Measurements from ENCODE around the gene FAM53A. TPM values are rescaled to one million over a fixed set of nuclear protein-coding genes. Genes with fewer than 3 reads are reported as not detected.

FAM53A gene
- total and polyA plus RNA-seq, 4 donors = 0.44 to 2.2 (median 0.97) TPM

- no peak for DNase-seq (ENCODE audit: low spot score)
- H3K27me3 ChIP-seq (ENCODE audit: control insufficient read depth in 4 of 4, insufficient read depth in 4 of 4, low read length in 3 of 4) = no peaks in the 10 kb centered on the region
- 84% methylated on average over 24 of the region's 24 CpGs for WGBS
Observed at GRCh38 chr4:1594871-1595788, 89.0 kb downstream of the FAM53A start.

More at GRCh38 chr4:1594871-1595788, 89.0 kb downstream of the FAM53A start:
- Histone ChIP-seq H3K4me1 (ENCODE audit: control insufficient read depth in 4 of 4, insufficient read depth in 4 of 4, low read length in 3 of 4) (no peaks in the 10 kb centered on the region), H3K9me3 (ENCODE audit: control insufficient read depth in 4 of 4, low read length in 3 of 4) (peaks cover 3 to 10% (median 6%) of the 10 kb centered on the region in 4 donors), H3K9ac (ENCODE audit: low read depth in 1 of 2, low read length in 2 of 2) (no peak overlapping the region), H3K27ac (ENCODE audit: low read depth in 1 of 2, low read length in 2 of 2) (no peak overlapping the region), H3K36me3 (ENCODE audit: control insufficient read depth in 4 of 4, insufficient read depth in 3 of 4, low read depth in 1 of 4, low read length in 3 of 4) (no peaks in the 10 kb centered on the region), H3K4me3 (ENCODE audit: low read depth in 1 of 3, low read length in 3 of 3) (no peak overlapping the region)
- TF ChIP-seq HNF4A (conservative IDR thresholded peaks at IDR 0.05) (no peak), HNF4G (IDR thresholded peaks at IDR 0.05) (no peak), TAF1 (conservative IDR thresholded peaks at IDR 0.05) (no peak), YY1 (IDR thresholded peaks at IDR 0.05) (no peak), JUND (IDR thresholded peaks at IDR 0.05) (no peak), MAX (IDR thresholded peaks at IDR 0.05) (no peak), EGR1 (IDR thresholded peaks at IDR 0.05; ENCODE audit: low read depth in 2 of 2) (no peak), CTCF (IDR thresholded peaks at IDR 0.05; ENCODE audit: low read depth, low read length, missing input control) (no peak), ZBTB33 (IDR thresholded peaks at IDR 0.05) (no peak), GABPA (IDR thresholded peaks at IDR 0.05 in 1 of 2, conservative IDR thresholded peaks at IDR 0.05 in 1 of 2) (no peak), REST (IDR thresholded peaks at IDR 0.05) (no peak), FOXA2 (IDR thresholded peaks at IDR 0.05) (no peak), RXRA (IDR thresholded peaks at IDR 0.05) (no peak), FOXA1 (IDR thresholded peaks at IDR 0.05) (no peak)
